Measurements from ENCODE around the gene SHISA9.

The SHISA9 gene

DNA sequence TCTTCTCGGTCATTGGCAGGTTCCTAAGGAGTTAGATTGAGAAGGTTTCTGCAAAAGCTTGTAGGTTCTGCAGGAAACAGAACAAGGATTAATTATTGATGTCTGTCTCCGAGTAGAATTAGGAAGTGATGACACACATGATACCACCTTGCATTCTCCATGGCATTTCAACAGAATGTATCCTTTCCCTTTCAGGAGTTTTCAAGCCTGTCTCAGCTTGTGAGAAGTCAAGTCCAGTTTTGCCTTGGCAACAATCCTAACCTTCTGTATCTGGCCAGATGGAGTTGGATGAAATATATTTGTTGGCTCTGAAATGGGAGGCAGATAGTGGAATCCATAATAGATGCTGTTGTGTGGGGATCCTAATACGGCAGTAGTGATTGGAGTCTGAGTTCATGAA lies 235.5 kb downstream of the SHISA9 start:
- TF ChIP-seq, protein P1, sequence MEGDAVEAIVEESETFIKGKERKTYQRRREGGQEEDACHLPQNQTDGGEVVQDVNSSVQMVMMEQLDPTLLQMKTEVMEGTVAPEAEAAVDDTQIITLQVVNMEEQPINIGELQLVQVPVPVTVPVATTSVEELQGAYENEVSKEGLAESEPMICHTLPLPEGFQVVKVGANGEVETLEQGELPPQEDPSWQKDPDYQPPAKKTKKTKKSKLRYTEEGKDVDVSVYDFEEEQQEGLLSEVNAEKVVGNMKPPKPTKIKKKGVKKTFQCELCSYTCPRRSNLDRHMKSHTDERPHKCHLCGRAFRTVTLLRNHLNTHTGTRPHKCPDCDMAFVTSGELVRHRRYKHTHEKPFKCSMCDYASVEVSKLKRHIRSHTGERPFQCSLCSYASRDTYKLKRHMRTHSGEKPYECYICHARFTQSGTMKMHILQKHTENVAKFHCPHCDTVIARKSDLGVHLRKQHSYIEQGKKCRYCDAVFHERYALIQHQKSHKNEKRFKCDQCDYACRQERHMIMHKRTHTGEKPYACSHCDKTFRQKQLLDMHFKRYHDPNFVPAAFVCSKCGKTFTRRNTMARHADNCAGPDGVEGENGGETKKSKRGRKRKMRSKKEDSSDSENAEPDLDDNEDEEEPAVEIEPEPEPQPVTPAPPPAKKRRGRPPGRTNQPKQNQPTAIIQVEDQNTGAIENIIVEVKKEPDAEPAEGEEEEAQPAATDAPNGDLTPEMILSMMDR (IDR thresholded peaks at IDR 0.05; ENCODE audit: low read depth, low read length), result no peak
- Histone ChIP-seq H3K4me3 (ENCODE audit: low read depth, low read length) (no peak overlapping the region), H3K27me3 (no peaks in the 10 kb centered on the region), H3K9me3 (no peaks in the 10 kb centered on the region), H3K4me1 (no peaks in the 10 kb centered on the region), H3K36me3 (no peaks in the 10 kb centered on the region)
- no peak for DNase-seq

- H3K27me3 ChIP-seq, result no peaks in the 10 kb centered on the region
- DNase-seq, result no peak
- no peaks in the 10 kb centered on the region for H3K9me3 ChIP-seq
- no peaks in the 10 kb centered on the region for H3K36me3 ChIP-seq
- no peaks in the 10 kb centered on the region for H3K4me1 ChIP-seq
- no peak overlapping the region for H3K4me3 ChIP-seq (ENCODE audit: low read depth, low read length)
- TF ChIP-seq, protein P1 (IDR thresholded peaks at IDR 0.05; ENCODE audit: low read depth, low read length), result no peak
These were observed 237.1 kb downstream of the SHISA9 start for GRCh38 chr16:13138528-13138927.

GRCh38 chr16:13139661-13140241 lies 238.4 kb downstream of the SHISA9 start:
- DNase-seq, result no peak
- Histone ChIP-seq H3K9me3 (no peaks in the 10 kb centered on the region), H3K4me3 (ENCODE audit: low read depth, low read length) (no peak overlapping the region), H3K27me3 (no peaks in the 10 kb centered on the region), H3K4me1 (no peaks in the 10 kb centered on the region), H3K36me3 (no peaks in the 10 kb centered on the region)
- TF ChIP-seq, protein P1 (IDR thresholded peaks at IDR 0.05; ENCODE audit: low read depth, low read length), result no peak

DNA sequence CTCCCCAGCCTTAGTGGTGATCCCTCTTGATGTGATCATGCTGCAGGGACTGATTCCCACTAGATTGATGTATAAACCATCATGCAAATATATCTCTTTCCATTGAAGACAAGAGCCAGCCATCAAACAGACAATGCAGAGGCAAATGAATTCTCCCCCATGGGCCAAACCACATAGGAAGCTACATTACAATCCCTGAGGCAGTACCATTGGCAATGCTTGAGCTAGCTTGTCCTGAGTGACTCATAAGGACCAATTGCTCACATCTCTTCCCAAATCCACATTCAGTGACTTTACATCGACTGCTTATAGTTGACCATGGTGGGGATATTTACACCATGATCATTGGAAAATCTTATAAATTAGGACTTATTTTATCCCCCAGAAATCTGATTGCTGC lies 242.2 kb downstream of the SHISA9 start:
- DNase-seq, result no peak
- no peak overlapping the region for H3K4me3 ChIP-seq (ENCODE audit: low read depth, low read length)
- H3K27me3 ChIP-seq, result no peaks in the 10 kb centered on the region
- no peaks in the 10 kb centered on the region for H3K4me1 ChIP-seq
- TF ChIP-seq, protein P1 (IDR thresholded peaks at IDR 0.05; ENCODE audit: low read depth, low read length), result no peak
- H3K9me3 ChIP-seq, result no peaks in the 10 kb centered on the region
- H3K36me3 ChIP-seq, result no peaks in the 10 kb centered on the region

DNA sequence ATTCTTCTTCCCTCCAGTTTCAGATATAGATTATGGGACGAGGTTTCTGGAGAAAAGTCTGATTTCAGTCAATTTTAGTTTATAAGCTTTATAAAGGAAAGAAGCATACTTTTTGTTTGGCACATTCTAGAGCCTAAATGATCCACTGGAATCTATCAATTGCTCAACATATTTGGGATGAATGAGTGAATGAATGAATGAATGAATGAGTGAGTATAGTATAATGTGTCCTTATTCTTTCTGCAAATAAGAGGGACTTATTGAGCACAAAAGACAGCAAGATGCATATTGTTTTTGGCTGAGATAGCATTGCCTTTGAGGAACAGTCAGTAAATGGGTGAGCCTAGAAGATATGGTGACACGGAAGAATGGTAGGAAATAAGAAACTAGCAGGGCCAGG lies 245.4 kb downstream of the SHISA9 start:
- Histone ChIP-seq H3K36me3 (no peaks in the 10 kb centered on the region), H3K9me3 (no peaks in the 10 kb centered on the region; the same call in 1 of the 2 replicates), H3K4me3 (ENCODE audit: low read depth, low read length) (no peak overlapping the region), H3K27me3 (no peaks in the 10 kb centered on the region), H3K4me1 (no peaks in the 10 kb centered on the region)
- TF ChIP-seq, protein P1 (IDR thresholded peaks at IDR 0.05; ENCODE audit: low read depth, low read length), result no peak
- DNase-seq, result no peak

DNA sequence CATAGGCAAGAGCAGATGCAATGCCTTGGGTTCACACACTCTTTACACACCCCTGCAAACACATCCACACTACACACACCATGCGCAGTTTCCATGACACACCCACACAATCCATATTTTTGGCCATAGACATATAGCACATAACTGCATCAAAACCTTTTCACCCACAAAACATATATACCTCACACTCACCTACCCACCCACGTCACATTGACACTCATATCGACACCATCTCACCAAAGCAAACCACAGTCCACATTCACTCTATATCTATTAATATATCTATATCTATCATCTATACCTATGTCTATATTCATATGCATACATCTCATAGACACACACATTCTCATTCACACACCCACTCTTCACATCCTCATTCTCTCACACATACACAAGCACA lies 246.9 kb downstream of the SHISA9 start:
- Histone ChIP-seq H3K9me3 (no peaks in the 10 kb centered on the region; the same call in 1 of the 2 replicates), H3K4me3 (ENCODE audit: low read depth, low read length) (no peak overlapping the region), H3K4me1 (no peaks in the 10 kb centered on the region), H3K27me3 (no peaks in the 10 kb centered on the region), H3K36me3 (no peaks in the 10 kb centered on the region)
- no peak for DNase-seq
- TF ChIP-seq, protein P1 (IDR thresholded peaks at IDR 0.05; ENCODE audit: low read depth, low read length), result no peak

Data from BE2C (cell line).